Muscle layer of duodenum (tissue), 2 donors: ENCODE measurements around the gene ST8SIA1.

Source experiments
- H3K27ac ChIP-seq: one replicate; pipeline ENCODE4 v1.7.0; 2013; ENCODE audit warnings: mild to moderate bottlenecking, low read length
- H3K27me3 ChIP-seq: one replicate; pipeline ENCODE4 v1.7.0; 2013; ENCODE audit warnings: low read depth, mild to moderate bottlenecking, control low read depth, low read length
- H3K36me3 ChIP-seq, 2 donors: one replicate each; pipeline ENCODE4 v1.7.0; 2013; ENCODE audit warnings: low read length in 2 of 2, control low read depth in 1 of 2, mild to moderate bottlenecking in 1 of 2; ENCODE audit not compliant: insufficient read depth in 2 of 2, control insufficient read depth in 1 of 2
- H3K4me1 ChIP-seq, 2 donors: one replicate each; pipeline ENCODE4 v1.7.0; 2013; ENCODE audit warnings: low read length in 2 of 2, mild to moderate bottlenecking in 2 of 2, control low read depth in 1 of 2, moderate library complexity in 1 of 2; ENCODE audit not compliant: insufficient read depth in 2 of 2, control insufficient read depth in 1 of 2
- H3K4me3 ChIP-seq, 2 donors: one replicate each; pipeline ENCODE4 v1.7.0; 2013; ENCODE audit warnings: low read length in 2 of 2, low read depth in 1 of 2, mild to moderate bottlenecking in 1 of 2
- H3K9me3 ChIP-seq, 2 donors: one replicate each; pipeline ENCODE4 v1.7.0; 2013; ENCODE audit warnings: low read length in 2 of 2, control low read depth in 1 of 2, mild to moderate bottlenecking in 1 of 2; ENCODE audit not compliant: control insufficient read depth in 1 of 2
- donor health status: healthy.

Gene ST8SIA1

GRCh38 chr12:22256605-22257004 lies 77.9 kb downstream of the ST8SIA1 start:
- no peaks in the 10 kb centered on the region for H3K27me3 ChIP-seq
- H3K36me3 ChIP-seq: no peaks in the 10 kb centered on the region
- no peaks in the 10 kb centered on the region for H3K9me3 ChIP-seq
- H3K4me1 ChIP-seq: peaks cover 8% of the 10 kb centered on the region in 2 donors
- H3K4me3 ChIP-seq: no peak overlapping the region
- H3K27ac ChIP-seq: peak overlapping the region; percentile 66

GRCh38 chr12:22256041-22256441 lies 78.5 kb downstream of the ST8SIA1 start:
- H3K4me1 ChIP-seq: peaks cover 8% of the 10 kb centered on the region in 2 donors
- H3K36me3 ChIP-seq: no peaks in the 10 kb centered on the region
- H3K9me3 ChIP-seq: no peaks in the 10 kb centered on the region
- peak overlapping the region in 1 of 2 donors; percentile 7 for H3K4me3 ChIP-seq
- no peaks in the 10 kb centered on the region for H3K27me3 ChIP-seq
- H3K27ac ChIP-seq: peak overlapping the region; percentile 66

DNA sequence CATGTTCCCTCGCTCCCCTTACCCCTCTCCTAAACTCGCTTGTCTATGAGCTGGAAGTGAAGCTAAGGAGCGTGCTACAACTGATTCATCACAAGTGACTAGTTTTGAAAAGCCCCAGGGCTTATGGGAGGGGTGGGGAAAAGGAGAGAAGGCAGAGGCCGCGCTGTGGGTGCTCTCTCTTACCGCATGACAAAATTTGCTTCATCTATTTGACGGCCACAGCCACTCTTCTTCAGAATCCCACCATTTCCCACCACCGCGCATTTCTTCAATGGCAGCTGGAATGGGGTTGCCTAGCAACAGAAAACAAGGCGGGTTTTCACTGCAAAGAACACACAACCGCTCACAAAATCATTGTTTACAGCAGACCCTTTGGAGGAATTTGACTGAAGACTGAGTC lies 79.4 kb downstream of the ST8SIA1 start:
- H3K27me3 ChIP-seq: no peaks in the 10 kb centered on the region
- no peak overlapping the region for H3K4me3 ChIP-seq
- H3K36me3 ChIP-seq: no peaks in the 10 kb centered on the region
- no peak overlapping the region for H3K27ac ChIP-seq
- peaks cover 8% of the 10 kb centered on the region in 2 donors for H3K4me1 ChIP-seq
- H3K9me3 ChIP-seq: no peaks in the 10 kb centered on the region

DNA sequence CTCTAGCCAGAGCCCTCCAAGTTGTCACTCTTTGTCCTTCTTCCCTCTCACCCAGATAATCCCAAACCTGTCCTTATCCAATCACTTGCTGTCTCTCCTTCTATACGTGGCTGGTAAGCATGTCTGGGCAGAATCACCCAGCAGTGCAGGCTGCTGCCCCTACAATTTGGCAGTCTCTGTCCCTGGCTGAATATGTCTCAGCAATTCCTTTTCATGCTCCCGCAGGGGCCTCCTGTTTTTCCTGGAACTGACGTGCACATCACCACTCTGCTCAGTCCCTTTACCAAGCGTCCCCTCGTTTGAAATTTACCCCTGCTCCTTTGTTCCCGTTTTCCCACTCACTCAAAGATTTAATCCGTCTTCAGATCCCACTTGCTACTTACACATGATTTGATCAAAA lies 80.0 kb downstream of the ST8SIA1 start:
- no peaks in the 10 kb centered on the region for H3K27me3 ChIP-seq
- no peaks in the 10 kb centered on the region for H3K9me3 ChIP-seq
- H3K27ac ChIP-seq: no peak overlapping the region
- H3K36me3 ChIP-seq: no peaks in the 10 kb centered on the region
- H3K4me3 ChIP-seq: no peak overlapping the region
- H3K4me1 ChIP-seq: peaks cover 8% of the 10 kb centered on the region in 2 donors

DNA sequence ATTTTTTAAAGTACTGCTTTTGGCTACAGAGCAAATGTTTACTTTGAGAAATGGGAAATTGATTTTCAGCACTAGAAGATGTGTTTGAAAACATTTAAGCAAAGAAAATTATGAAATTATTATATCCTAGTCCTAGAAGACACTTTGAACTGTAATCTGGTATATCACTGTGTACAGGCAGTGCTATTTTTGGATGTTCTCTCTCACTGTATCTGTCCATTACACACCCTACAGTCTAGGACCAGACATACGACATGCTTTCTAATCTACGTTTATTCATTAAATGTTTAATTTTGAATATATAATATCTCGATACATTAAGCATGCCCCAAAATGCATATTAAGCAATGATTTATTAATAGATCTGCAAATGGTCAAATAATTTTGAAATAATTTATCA lies 82.5 kb downstream of the ST8SIA1 start:
- Histone ChIP-seq H3K27ac (no peak overlapping the region), H3K27me3 (no peaks in the 10 kb centered on the region), H3K4me3 (no peak overlapping the region), H3K4me1 (peaks cover 8% of the 10 kb centered on the region in 2 donors), H3K36me3 (no peaks in the 10 kb centered on the region), H3K9me3 (no peaks in the 10 kb centered on the region)

- no peaks in the 10 kb centered on the region for H3K9me3 ChIP-seq
- no peak overlapping the region for H3K4me3 ChIP-seq
- peaks cover under 1 to 3% of the 10 kb centered on the region in 2 donors for H3K4me1 ChIP-seq
- H3K27me3 ChIP-seq: no peaks in the 10 kb centered on the region
- H3K27ac ChIP-seq: no peak overlapping the region
- H3K36me3 ChIP-seq: no peaks in the 10 kb centered on the region
These were observed 83.7 kb downstream of the ST8SIA1 start for GRCh38 chr12:22250762-22251161.

DNA sequence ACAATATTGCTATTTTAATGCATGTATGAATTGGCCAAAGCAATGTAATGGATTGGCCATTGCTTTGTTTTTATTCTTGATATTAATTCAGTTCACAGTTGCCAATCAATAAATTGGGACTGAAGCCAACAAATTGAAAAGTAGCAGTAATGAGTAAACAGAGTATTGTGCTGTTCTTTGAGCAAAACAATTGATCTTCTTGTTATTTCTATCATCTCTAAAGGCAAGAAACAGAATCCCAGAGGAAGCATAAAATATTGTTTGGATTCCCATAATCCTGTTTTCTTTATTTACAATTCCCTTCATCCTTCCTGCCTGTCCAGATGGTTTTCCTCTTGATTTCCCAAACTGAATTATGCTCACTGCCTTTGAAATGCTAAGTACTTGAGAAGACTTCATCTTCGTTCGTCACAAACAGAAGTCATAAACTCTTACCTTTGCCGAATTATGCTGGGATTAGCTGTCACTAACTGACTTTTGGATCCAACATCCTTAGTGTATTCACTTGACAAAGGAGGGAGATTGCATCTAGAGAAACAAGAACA lies 85.9 kb downstream of the ST8SIA1 start:
- no peaks in the 10 kb centered on the region for H3K36me3 ChIP-seq
- no peaks in the 10 kb centered on the region for H3K4me1 ChIP-seq
- no peak overlapping the region for H3K4me3 ChIP-seq
- no peaks in the 10 kb centered on the region for H3K9me3 ChIP-seq
- H3K27me3 ChIP-seq: no peaks in the 10 kb centered on the region
- no peak overlapping the region for H3K27ac ChIP-seq

- Histone ChIP-seq H3K4me3 (no peak overlapping the region), H3K36me3 (no peaks in the 10 kb centered on the region), H3K27ac (no peak overlapping the region), H3K27me3 (no peaks in the 10 kb centered on the region), H3K4me1 (no peaks in the 10 kb centered on the region), H3K9me3 (no peaks in the 10 kb centered on the region)
These were observed 86.4 kb downstream of the ST8SIA1 start for GRCh38 chr12:22248121-22248520.

DNA sequence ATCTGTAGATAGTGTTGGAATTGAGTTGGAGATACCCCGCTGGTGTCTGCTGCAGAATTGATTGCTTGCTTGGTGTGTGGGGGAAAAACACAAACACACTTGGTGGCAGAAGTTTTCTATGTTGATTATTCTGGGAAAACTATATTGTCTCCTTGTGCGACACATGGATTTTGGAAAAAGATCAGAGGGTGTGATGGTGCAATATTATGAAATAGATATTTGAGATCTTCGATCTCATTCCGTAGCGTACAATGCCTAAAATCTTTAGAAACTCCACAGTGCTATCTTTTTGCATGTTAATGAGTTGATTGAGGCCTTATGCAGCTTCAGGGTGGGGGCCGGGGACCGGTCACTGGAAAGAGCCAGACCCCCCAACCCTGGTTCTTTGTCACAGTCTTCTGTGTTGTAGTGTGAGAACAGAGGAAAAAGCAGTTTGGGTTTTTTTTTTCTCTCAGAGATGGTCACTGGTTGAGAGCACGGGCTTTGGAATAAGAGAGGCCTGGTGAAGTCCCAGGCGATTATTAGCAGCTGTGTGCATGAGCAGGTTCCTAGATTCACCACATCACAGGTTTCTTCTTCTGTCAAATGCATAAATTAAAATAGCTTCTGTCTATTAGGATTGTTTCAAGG lies 88.2 kb downstream of the ST8SIA1 start:
- Histone ChIP-seq H3K9me3 (no peaks in the 10 kb centered on the region), H3K4me1 (no peaks in the 10 kb centered on the region), H3K27me3 (no peaks in the 10 kb centered on the region), H3K4me3 (no peak overlapping the region), H3K27ac (no peak overlapping the region), H3K36me3 (no peaks in the 10 kb centered on the region)

GRCh38 chr12:22242726-22243125 lies 91.8 kb downstream of the ST8SIA1 start:
- Histone ChIP-seq H3K4me3 (no peak overlapping the region), H3K27ac (no peak overlapping the region), H3K4me1 (no peaks in the 10 kb centered on the region), H3K36me3 (no peaks in the 10 kb centered on the region), H3K27me3 (no peaks in the 10 kb centered on the region), H3K9me3 (no peaks in the 10 kb centered on the region)

GRCh38 chr12:22238211-22238610 lies 96.3 kb downstream of the ST8SIA1 start:
- Histone ChIP-seq H3K27me3 (no peaks in the 10 kb centered on the region), H3K27ac (no peak overlapping the region), H3K36me3 (no peaks in the 10 kb centered on the region), H3K4me3 (no peak overlapping the region), H3K4me1 (peaks cover 0 to 6% of the 10 kb centered on the region in 2 donors), H3K9me3 (no peaks in the 10 kb centered on the region)

DNA sequence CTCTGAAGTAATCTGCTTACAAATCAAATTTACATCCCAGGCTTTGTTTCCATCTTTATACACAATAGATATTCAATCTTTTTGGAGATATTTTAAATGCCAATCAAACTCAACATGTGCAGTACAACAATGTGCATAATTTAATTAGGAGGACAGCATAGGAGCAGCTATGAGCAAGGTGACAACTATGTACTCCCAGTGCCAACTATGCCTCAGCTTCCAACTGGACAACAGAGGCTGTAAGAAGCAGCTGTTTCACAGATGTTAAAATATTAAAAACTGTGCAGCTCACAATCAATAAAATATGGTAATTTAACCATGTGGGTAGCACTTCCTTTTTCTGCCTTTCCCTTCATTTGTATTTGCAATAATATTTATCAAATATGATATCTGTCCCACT lies 99.9 kb downstream of the ST8SIA1 start:
- no peaks in the 10 kb centered on the region for H3K27me3 ChIP-seq
- H3K4me3 ChIP-seq: no peak overlapping the region
- H3K4me1 ChIP-seq: peaks cover 0 to 6% of the 10 kb centered on the region in 2 donors
- H3K27ac ChIP-seq: no peak overlapping the region
- H3K9me3 ChIP-seq: no peaks in the 10 kb centered on the region
- H3K36me3 ChIP-seq: no peaks in the 10 kb centered on the region
